Measurements from ENCODE around the gene GIGYF2.

DNA sequence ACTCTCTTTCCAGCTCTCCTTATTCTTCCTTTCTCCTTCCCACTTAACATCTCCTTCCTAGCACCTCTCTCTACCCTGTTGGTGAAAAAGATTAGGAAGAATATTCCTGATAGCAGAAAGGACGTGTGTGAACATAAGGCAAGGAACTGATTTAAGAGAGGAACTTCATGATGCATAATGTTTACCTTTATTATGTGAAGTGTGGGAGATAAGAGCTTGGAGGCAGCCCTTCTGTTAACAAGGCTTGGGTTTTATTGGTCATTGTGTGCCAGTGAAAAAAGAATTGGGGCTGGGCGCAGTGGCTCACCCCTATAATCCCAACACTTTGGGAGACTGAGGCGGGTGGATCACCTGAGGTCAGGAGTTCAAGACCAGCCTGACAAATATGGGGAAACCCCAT, 44.8 kb downstream of the GIGYF2 start:
- TF ChIP-seq CTCF (IDR thresholded peaks at IDR 0.05; ENCODE audit: low read depth, low read length) (no peak), EZH2phosphoT487 (IDR thresholded peaks at IDR 0.05; ENCODE audit: low read depth) (no peak)

All from OCI-LY3 (cell line).